ENCODE data around the gene RASIP1. TPM values are rescaled to one million over a fixed set of nuclear protein-coding genes. Genes with fewer than 3 reads are reported as not detected.
A peak's percentile ranks its signal among the peaks of the same experiment; 100 is the strongest.

The RASIP1 gene
- total and polyA plus RNA-seq, 2 donors (not counting 1 experiment from before 2014, with no cell fraction given), result 0.20 TPM; not detected in 1

DNA sequence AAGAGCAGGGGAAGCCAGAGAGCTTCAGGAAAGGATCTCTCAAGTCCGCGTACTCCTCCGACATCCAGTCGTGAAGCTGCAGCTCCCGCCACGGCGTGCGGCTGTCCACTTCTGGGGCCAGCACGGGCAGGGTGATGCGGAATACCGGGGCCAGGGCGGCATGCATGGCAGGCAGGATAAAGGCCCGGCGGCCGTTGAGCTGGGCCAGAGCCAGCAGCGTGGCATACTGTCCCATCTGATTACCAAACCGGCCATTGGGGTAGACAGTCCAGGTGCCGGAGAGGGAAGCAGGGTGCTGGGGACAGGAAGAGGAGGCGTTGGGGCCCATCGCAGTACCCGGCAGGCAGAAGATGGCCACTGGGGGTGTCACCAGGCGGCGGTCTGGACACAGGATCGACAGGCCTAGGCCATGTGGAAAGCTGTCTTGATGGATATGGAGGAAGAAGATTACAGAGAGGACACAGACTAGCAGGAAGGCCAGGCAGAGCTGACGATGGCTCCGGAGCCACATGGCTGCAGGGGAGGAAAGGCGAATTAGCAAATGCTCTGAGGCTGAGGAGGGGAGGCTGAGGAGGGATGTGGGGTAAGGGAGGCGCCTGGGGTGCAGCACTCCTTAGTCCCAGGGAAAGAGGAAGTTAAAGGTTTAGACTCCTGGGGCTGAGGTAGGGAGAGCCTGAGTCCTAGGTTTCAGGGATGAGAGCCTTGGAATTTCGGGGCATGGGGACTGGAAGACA is 10.5 kb upstream of the RASIP1 start:
- H3K9me3 ChIP-seq (ENCODE audit: control extremely low read depth in 1 of 3, control insufficient read depth in 2 of 3, insufficient read depth in 1 of 3, low read length in 2 of 3), result peaks cover 0 to 26% (median 0%) of the 10 kb centered on the region in 3 donors
- no peak overlapping the region for H2AFZ ChIP-seq (ENCODE audit: insufficient read depth, low read depth, low read length, poor library complexity, severe bottlenecking)
- Mint-ChIP-seq H3K4me1 (peaks cover 24% of the 10 kb centered on the region), H3K9me3 (ENCODE audit: insufficient read depth) (no peaks in the 10 kb centered on the region), H3K27ac (no peak overlapping the region), H3K4me3 (peak overlapping the region; percentile 45), H3K27me3 (peaks cover 44% of the 10 kb centered on the region)
- ChIA-PET CTCF (interaction anchor here (0.6 kb wide), 1 partner anchor 8 kb away, joined by 3 read pairs; no protein-coding TSS in a partner anchor), POLR2A (no interaction called here)
- H3K4me3 ChIP-seq (ENCODE audit: control extremely low read depth in 1 of 5, extremely low read depth in 1 of 5, insufficient read depth in 1 of 5, low read depth in 2 of 5, low read length in 4 of 5), result no peak overlapping the region
- H3K4me1 ChIP-seq (ENCODE audit: control insufficient read depth in 2 of 2, insufficient read depth in 2 of 2, low read length in 2 of 2), result peaks cover 25 to 29% of the 10 kb centered on the region in 2 donors
- H3K9ac ChIP-seq (ENCODE audit: low read length), result no peak overlapping the region
- H4K20me1 ChIP-seq (ENCODE audit: control insufficient read depth, insufficient read depth, low read length, poor library complexity, severe bottlenecking), result no peaks in the 10 kb centered on the region
- peak; percentile 15 for DNase-seq
- intact Hi-C loops (cut with micrococcal nuclease), result no loop called here
- ATAC-seq (ENCODE audit: low read depth), result no peak
- no peak overlapping the region for H3K4me2 ChIP-seq (replicated peaks; ENCODE audit: low read depth, low read length, poor library complexity, severe bottlenecking)
- no peak for TF ChIP-seq EZH2 (IDR thresholded peaks at IDR 0.05; ENCODE audit: borderline replicate concordance, insufficient read depth, low read depth, low read length, poor library complexity, severe bottlenecking)
- no peak for TF ChIP-seq CTCF (IDR thresholded peaks at IDR 0.05)
- 90% methylated on average over 29 of the region's 29 CpGs for WGBS (ENCODE audit: insufficient coverage)
- H3K27me3 ChIP-seq (replicated peaks in 1 of 4; ENCODE audit: control extremely low read depth in 1 of 4, control insufficient read depth in 3 of 4, insufficient read depth in 4 of 4, low read length in 3 of 4), result peaks cover 0 to 78% (median 30%) of the 10 kb centered on the region in 4 experiments
- H3K36me3 ChIP-seq (replicated peaks in 1 of 2; ENCODE audit: control extremely low read depth in 1 of 2, control insufficient read depth in 1 of 2, extremely low read depth in 1 of 2, insufficient read depth in 2 of 2, low read length in 1 of 2), result no peaks in the 10 kb centered on the region
- no peak overlapping the region for H3K27ac ChIP-seq (ENCODE audit: low read length in 2 of 2)
- no peaks in the 10 kb centered on the region for H3K79me2 ChIP-seq (ENCODE audit: control insufficient read depth, insufficient read depth, low read length)

DNA sequence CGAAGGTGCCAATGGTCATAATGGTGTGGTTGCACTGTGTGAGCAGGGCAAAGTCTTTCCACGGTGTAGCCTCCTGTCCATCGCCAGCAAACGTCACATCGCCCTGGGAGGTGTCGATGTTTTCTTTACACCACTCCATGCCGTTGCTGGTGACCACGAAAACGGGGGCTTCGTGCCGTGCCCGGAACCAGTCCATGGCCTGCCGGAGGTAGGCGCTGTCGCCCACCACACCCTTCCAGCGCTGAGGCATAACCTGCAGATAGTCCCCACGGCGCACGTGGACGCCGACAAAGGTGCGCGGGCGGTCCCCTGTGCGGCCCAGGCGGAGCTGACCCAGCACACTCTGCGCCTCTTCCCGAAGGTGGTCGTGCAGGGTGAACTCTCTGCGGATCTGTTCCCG is 9.9 kb upstream of the RASIP1 start:
- Mint-ChIP-seq H3K27ac (no peak overlapping the region), H3K4me3 (no peak overlapping the region), H3K9me3 (ENCODE audit: insufficient read depth) (no peaks in the 10 kb centered on the region), H3K27me3 (peaks cover 45% of the 10 kb centered on the region), H3K4me1 (peaks cover 25% of the 10 kb centered on the region)
- Histone ChIP-seq H3K27ac (ENCODE audit: low read length in 2 of 2) (no peak overlapping the region), H3K27me3 (replicated peaks in 1 of 4; ENCODE audit: control extremely low read depth in 1 of 4, control insufficient read depth in 3 of 4, insufficient read depth in 4 of 4, low read length in 3 of 4) (peaks cover 0 to 82% (median 31%) of the 10 kb centered on the region in 4 experiments), H4K20me1 (ENCODE audit: control insufficient read depth, insufficient read depth, low read length, poor library complexity, severe bottlenecking) (no peaks in the 10 kb centered on the region), H3K9me3 (ENCODE audit: control extremely low read depth in 1 of 3, control insufficient read depth in 2 of 3, insufficient read depth in 1 of 3, low read length in 2 of 3) (peaks cover 0 to 32% (median 0%) of the 10 kb centered on the region in 3 donors), H3K79me2 (ENCODE audit: control insufficient read depth, insufficient read depth, low read length) (no peaks in the 10 kb centered on the region), H3K4me2 (replicated peaks; ENCODE audit: low read depth, low read length, poor library complexity, severe bottlenecking) (no peak overlapping the region), H3K9ac (ENCODE audit: low read length) (no peak overlapping the region), H3K4me1 (ENCODE audit: control insufficient read depth in 2 of 2, insufficient read depth in 2 of 2, low read length in 2 of 2) (peaks cover 25 to 29% of the 10 kb centered on the region in 2 donors), H3K4me3 (ENCODE audit: control extremely low read depth in 1 of 5, extremely low read depth in 1 of 5, insufficient read depth in 1 of 5, low read depth in 2 of 5, low read length in 4 of 5) (no peak overlapping the region), H2AFZ (ENCODE audit: insufficient read depth, low read depth, low read length, poor library complexity, severe bottlenecking) (no peak overlapping the region), H3K36me3 (replicated peaks in 1 of 2; ENCODE audit: control extremely low read depth in 1 of 2, control insufficient read depth in 1 of 2, extremely low read depth in 1 of 2, insufficient read depth in 2 of 2, low read length in 1 of 2) (no peaks in the 10 kb centered on the region)
- ChIA-PET POLR2A (no interaction called here), CTCF (no interaction called here)
- WGBS (ENCODE audit: insufficient coverage), result 96% methylated on average over 31 of the region's 31 CpGs
- no peak for TF ChIP-seq CTCF (IDR thresholded peaks at IDR 0.05)
- TF ChIP-seq EZH2 (IDR thresholded peaks at IDR 0.05; ENCODE audit: borderline replicate concordance, insufficient read depth, low read depth, low read length, poor library complexity, severe bottlenecking), result no peak
- DNase-seq (no peak), ATAC-seq (ENCODE audit: low read depth) (no peak)
- intact Hi-C loops (cut with micrococcal nuclease), result no loop called here
